GM12801 (cell line): ENCODE data around the gene CDC14A.

Experiments
- CTCF ChIP-seq: IDR thresholded peaks from one replicate; pipeline ENCODE4 v1.5.1; 2011; ENCODE audit warnings: control low read depth; ENCODE audit not compliant: insufficient read length; ENCODE audit errors: extremely low read depth

The CDC14A gene

GRCh38 chr1:100461222-100461621 lies 108.9 kb downstream of the CDC14A start:
- TF ChIP-seq CTCF, result no peak

GRCh38 chr1:100462326-100463025 lies 110.2 kb downstream of the CDC14A start:
- TF ChIP-seq CTCF, result no peak

- no peak for TF ChIP-seq CTCF
Observed at GRCh38 chr1:100463791-100464424, 111.6 kb downstream of the CDC14A start.

GRCh38 chr1:100469578-100469977 lies 117.3 kb downstream of the CDC14A start:
- TF ChIP-seq CTCF, result no peak

GRCh38 chr1:100474834-100475233 lies 122.5 kb downstream of the CDC14A start:
- TF ChIP-seq CTCF, result no peak

- no peak for TF ChIP-seq CTCF
Observed at GRCh38 chr1:100476735-100477290, 124.5 kb downstream of the CDC14A start.

GRCh38 chr1:100478816-100479215 lies 126.5 kb downstream of the CDC14A start:
- no peak for TF ChIP-seq CTCF
